Aorta (tissue), 5 donors: ENCODE measurements around the gene GLTP. TPM values are rescaled to one million over a fixed set of nuclear protein-coding genes. Genes with fewer than 3 reads are reported as not detected.

Experiments used
- ATAC-seq: fragments of 200-7000 bp; cut with Tn5 transposase; one replicate; pipeline ENCODE4 v1.9.1; 2022; ENCODE audit warnings: moderate library complexity; ENCODE audit not compliant: low FRiP score
- DNase-seq, 2 donors: peaks; one replicate each; pipeline ENCODE4 v3.0.0-alpha.2; 2020
- H3K27ac ChIP-seq, 2 donors: one replicate each; pipeline ENCODE4 v1.5.1; 2013; ENCODE audit warnings: low read length in 2 of 2, mild to moderate bottlenecking in 2 of 2, moderate library complexity in 2 of 2, control low read depth in 1 of 2, inconsistent platforms in 1 of 2, low read depth in 1 of 2
- H3K27me3 ChIP-seq, 2 donors: one replicate each; pipeline ENCODE4 v1.6.1; 2013; ENCODE audit warnings: control low read depth in 1 of 2, low read length in 1 of 2, mild to moderate bottlenecking in 1 of 2, moderate library complexity in 1 of 2; ENCODE audit not compliant: insufficient read depth in 2 of 2, control insufficient read depth in 1 of 2
- H3K36me3 ChIP-seq, 2 donors: one replicate each; pipeline ENCODE4 v1.6.1; 2013; ENCODE audit warnings: control low read depth in 1 of 2, low read length in 1 of 2, mild to moderate bottlenecking in 1 of 2; ENCODE audit not compliant: insufficient read depth in 2 of 2, control insufficient read depth in 1 of 2
- H3K4me1 ChIP-seq, 2 donors: one replicate each; pipeline ENCODE4 v1.6.1; 2013; ENCODE audit warnings: low read length in 2 of 2, control low read depth in 1 of 2, mild to moderate bottlenecking in 1 of 2, moderate library complexity in 1 of 2; ENCODE audit not compliant: insufficient read depth in 2 of 2, control insufficient read depth in 1 of 2
- H3K4me3 ChIP-seq, 2 donors: one replicate each; pipeline ENCODE4 v1.5.1; 2013; ENCODE audit warnings: low read length in 2 of 2, control low read depth in 1 of 2, mild to moderate bottlenecking in 1 of 2
- H3K9me3 ChIP-seq: one replicate; pipeline ENCODE4 v1.6.1; 2013; ENCODE audit warnings: mild to moderate bottlenecking, low read length; ENCODE audit not compliant: control insufficient read depth
- WGBS, 2 donors: extraction: QIAGEN DNeasy Blood & Tissue Kit; methylation state at CpG; one replicate each; pipeline ENCODE4 v1.1.7; 2013; 5-methylcytosine and 5-hydroxymethylcytosine counted together
- intact Hi-C, 2 donors: fragments of 100-400 bp; cut with DNase I; formaldehyde crosslinking; loops; one replicate each; pipeline versions ENCODE4 v1.14.2 to v1.15.0; 2022
- polyA plus RNA-seq, 2 donors: library from polyadenylated mRNA; stranded (reverse); fragments of 200-250 nt; gene quantifications; one replicate each; pipeline ENCODE4 v1.2.3, GENCODE V29; 2013
- total RNA-seq, 2 donors: library from RNA; stranded (reverse); fragmentation: NEBNext Ultra II Directional; extraction: Animal tissue kit (Norgen Biotek cat#: 25700); gene quantifications; one replicate each; pipeline ENCODE4 v1.2.1, GENCODE V29; 2021
- donor health status: healthy with polysubstance abuse.
- donor health status: Bipolar disorder and iron deficiency.
- donor health status: DM: no; HTN: no; CAD: no.
- donor health status: DM: no; HTN: no; CAD: no.
- donor health status: DM: yes; HTN: yes; CAD: no.

The GLTP gene
- total and polyA plus RNA-seq, 4 donors, result 25.4 to 38.6 (median 35.1) TPM

GRCh38 chr12:109888179-109889020, 8.1 kb upstream of the GLTP start:
- Histone ChIP-seq H3K27me3 (no peaks in the 10 kb centered on the region), H3K4me3 (no peak overlapping the region), H3K27ac (no peak overlapping the region), H3K36me3 (no peaks in the 10 kb centered on the region), H3K4me1 (no peaks in the 10 kb centered on the region), H3K9me3 (no peaks in the 10 kb centered on the region)
- DNase-seq (no peak), ATAC-seq (peak; percentile 7)
- intact Hi-C loops, result no loop called here
- WGBS, 2 donors, result 76% methylated on average over 12 of the region's 12 CpGs

- 85 to 88% methylated on average over 10 of the region's 10 CpGs for WGBS, 2 donors
- H3K4me3 ChIP-seq, result no peak overlapping the region
- ATAC-seq (no peak), DNase-seq (no peak)
- intact Hi-C loops, result no loop called here
- no peaks in the 10 kb centered on the region for H3K27me3 ChIP-seq
- no peak overlapping the region for H3K27ac ChIP-seq
- no peaks in the 10 kb centered on the region for H3K9me3 ChIP-seq
- no peaks in the 10 kb centered on the region for H3K4me1 ChIP-seq
- H3K36me3 ChIP-seq, result no peaks in the 10 kb centered on the region
These were observed 5.3 kb upstream of the GLTP start for GRCh38 chr12:109885616-109886015.

- Histone ChIP-seq H3K27ac (no peak overlapping the region), H3K4me3 (no peak overlapping the region), H3K27me3 (no peaks in the 10 kb centered on the region), H3K9me3 (no peaks in the 10 kb centered on the region), H3K36me3 (no peaks in the 10 kb centered on the region), H3K4me1 (no peaks in the 10 kb centered on the region)
- intact Hi-C loops, result no loop called here
- WGBS, 2 donors, result 71 to 74% methylated on average over 4 of the region's 4 CpGs
- DNase-seq (no peak), ATAC-seq (no peak)
These were observed 3.1 kb upstream of the GLTP start for GRCh38 chr12:109883461-109883860.

GRCh38 chr12:109881752-109882151, 1.4 kb upstream of the GLTP start:
- 82 to 85% methylated on average over 2 of the region's 2 CpGs for WGBS, 2 donors
- ATAC-seq (no peak), DNase-seq (no peak)
- H3K36me3 ChIP-seq, result no peaks in the 10 kb centered on the region
- peaks cover 0 to 4% of the 10 kb centered on the region in 2 donors for H3K4me1 ChIP-seq
- H3K27ac ChIP-seq, result no peak overlapping the region
- no peaks in the 10 kb centered on the region for H3K9me3 ChIP-seq
- H3K4me3 ChIP-seq, result no peak overlapping the region
- no peaks in the 10 kb centered on the region for H3K27me3 ChIP-seq
- intact Hi-C loops, result no loop called here

GRCh38 chr12:109880938-109881337, 597 bp upstream of the GLTP start:
- Histone ChIP-seq H3K4me3 (peak overlapping the region; percentile 53 to 56), H3K9me3 (no peaks in the 10 kb centered on the region), H3K36me3 (no peaks in the 10 kb centered on the region), H3K27ac (no peak overlapping the region), H3K27me3 (no peaks in the 10 kb centered on the region), H3K4me1 (peaks cover 0 to 4% of the 10 kb centered on the region in 2 donors)
- ATAC-seq (no peak), DNase-seq (no peak)
- intact Hi-C loops, result loop anchor here (1.0 kb wide), 2 partner anchors 74 to 76 kb away; no protein-coding TSS in a partner anchor
- 6 to 7% methylated on average over 9 of the region's 9 CpGs for WGBS, 2 donors

- Histone ChIP-seq H3K4me1 (peaks cover 0 to 4% of the 10 kb centered on the region in 2 donors), H3K4me3 (peak overlapping the region; percentile 69 to 92), H3K36me3 (no peaks in the 10 kb centered on the region), H3K27me3 (no peaks in the 10 kb centered on the region), H3K27ac (peak overlapping the region in 1 of 2 donors; percentile 15), H3K9me3 (no peaks in the 10 kb centered on the region)
- intact Hi-C loops, result loop anchor here (1.0 to 10.0 kb wide), 3 partner anchors 72 to 285 kb away; no protein-coding TSS in a partner anchor
- 1 to 2% methylated on average over 13 of the region's 13 CpGs for WGBS, 2 donors
- ATAC-seq (no peak), DNase-seq (peak in 1 of 2 donors; percentile 53)
These were observed 844 bp downstream of the GLTP start for GRCh38 chr12:109879351-109880042.

GRCh38 chr12:109878749-109879148, 1.6 kb downstream of the GLTP start:
- no peak overlapping the region for H3K27ac ChIP-seq
- no peaks in the 10 kb centered on the region for H3K36me3 ChIP-seq
- DNase-seq (no peak), ATAC-seq (no peak)
- H3K4me3 ChIP-seq, result peak overlapping the region in 1 of 2 donors; percentile 92
- no peaks in the 10 kb centered on the region for H3K9me3 ChIP-seq
- WGBS, 2 donors, result 66 to 67% methylated on average over 7 of the region's 7 CpGs
- H3K4me1 ChIP-seq, result peaks cover 0 to 4% of the 10 kb centered on the region in 2 donors
- H3K27me3 ChIP-seq, result no peaks in the 10 kb centered on the region
- intact Hi-C loops, result loop anchor here (10.0 kb wide), 1 partner anchor 284 kb away; no protein-coding TSS in a partner anchor

- intact Hi-C loops, result loop anchor here (10.0 kb wide), 1 partner anchor 283 kb away; no protein-coding TSS in a partner anchor
- 83 to 91% methylated on average over 3 of the region's 3 CpGs for WGBS, 2 donors
- Histone ChIP-seq H3K9me3 (no peaks in the 10 kb centered on the region), H3K27ac (no peak overlapping the region), H3K36me3 (no peaks in the 10 kb centered on the region), H3K4me1 (peaks cover 0 to 4% of the 10 kb centered on the region in 2 donors), H3K4me3 (no peak overlapping the region), H3K27me3 (no peaks in the 10 kb centered on the region)
- DNase-seq (no peak), ATAC-seq (no peak)
These were observed 2.1 kb downstream of the GLTP start for GRCh38 chr12:109878247-109878625.
